DOHH2 (cell line): ENCODE measurements around the gene CHMP6.

Source experiments
- H3F3A ChIP-seq: fragments of 200-600 bp; sonication (generic), shearing (Covaris generic); 2 replicates; pipeline ENCODE4 v1.6.0; 2016; ENCODE audit warnings: antibody characterized with exemption, mild to moderate bottlenecking; ENCODE audit not compliant: control insufficient read depth, insufficient read depth
- H3K27ac ChIP-seq: fragments of 200-600 bp; sonication (generic); 2 replicates; pipeline ENCODE4 v1.5.1; 2014; ENCODE audit warnings: low read depth, mild to moderate bottlenecking, low read length, moderate library complexity
- H3K27me3 ChIP-seq: fragments of 200-600 bp; sonication (generic); 2 replicates; pipeline ENCODE4 v1.6.1; 2014; ENCODE audit warnings: mild to moderate bottlenecking, low read length, mixed read lengths; ENCODE audit not compliant: control insufficient read depth
- H3K36me3 ChIP-seq: fragments of 200-600 bp; sonication (generic); 2 replicates; pipeline ENCODE4 v1.6.1; 2014; ENCODE audit warnings: mild to moderate bottlenecking, low read length, moderate library complexity, mixed read lengths; ENCODE audit not compliant: control insufficient read depth
- H3K4me1 ChIP-seq: fragments of 200-600 bp; sonication (generic); 2 replicates; pipeline ENCODE4 v1.6.1; 2014; ENCODE audit warnings: mild to moderate bottlenecking, low read length, mixed read lengths; ENCODE audit not compliant: control insufficient read depth
- H3K4me2 ChIP-seq: fragments of 200-600 bp; sonication (generic); 2 replicates; pipeline ENCODE4 v1.6.0; 2014; ENCODE audit warnings: mild to moderate bottlenecking, low read length, moderate library complexity
- H3K4me3 ChIP-seq: fragments of 200-600 bp; sonication (generic); 2 replicates; pipeline ENCODE4 v1.5.1; 2014; ENCODE audit warnings: mild to moderate bottlenecking, low read length, mixed read lengths
- H3K79me2 ChIP-seq: fragments of 200-600 bp; sonication (generic); 2 replicates; pipeline ENCODE4 v1.6.1; 2014; ENCODE audit warnings: mild to moderate bottlenecking, low read length, mixed read lengths; ENCODE audit not compliant: control insufficient read depth
- H3K9me2 ChIP-seq: fragments of 200-600 bp; sonication (generic); replicated peaks from 2 replicates; pipeline ENCODE4 v1.6.1; 2014; ENCODE audit warnings: mild to moderate bottlenecking, low read length, mixed read lengths; ENCODE audit not compliant: control insufficient read depth
- H3K9me3 ChIP-seq: fragments of 200-600 bp; sonication (generic); 2 replicates; pipeline ENCODE4 v1.6.1; 2014; ENCODE audit warnings: antibody characterized with exemption, low read length, mixed read lengths; ENCODE audit not compliant: control insufficient read depth, insufficient read depth
- H4K20me1 ChIP-seq: fragments of 200-600 bp; sonication (generic); 2 replicates; pipeline ENCODE4 v1.6.0; 2014; ENCODE audit warnings: low read depth, mild to moderate bottlenecking, antibody characterized with exemption, low read length, moderate library complexity; ENCODE audit not compliant: control insufficient read depth, insufficient read depth
- EZH2phosphoT487 ChIP-seq: fragments of 200-600 bp; sonication (generic); IDR thresholded peaks from 2 replicates; pipeline ENCODE4 v1.6.1; 2017; ENCODE audit warnings: borderline replicate concordance, mild to moderate bottlenecking, antibody characterized with exemption, low read length, moderate library complexity, mixed read lengths
- TF ChIP-seq, protein P1 (sequence below): fragments of 200-600 bp; sonication (generic); IDR thresholded peaks from one replicate; pipeline ENCODE4 v1.5.1; 2014; ENCODE audit warnings: antibody characterized with exemption, mild to moderate bottlenecking, low read depth, low read length; ENCODE audit not compliant: poor library complexity, severe bottlenecking

The CHMP6 gene

DNA sequence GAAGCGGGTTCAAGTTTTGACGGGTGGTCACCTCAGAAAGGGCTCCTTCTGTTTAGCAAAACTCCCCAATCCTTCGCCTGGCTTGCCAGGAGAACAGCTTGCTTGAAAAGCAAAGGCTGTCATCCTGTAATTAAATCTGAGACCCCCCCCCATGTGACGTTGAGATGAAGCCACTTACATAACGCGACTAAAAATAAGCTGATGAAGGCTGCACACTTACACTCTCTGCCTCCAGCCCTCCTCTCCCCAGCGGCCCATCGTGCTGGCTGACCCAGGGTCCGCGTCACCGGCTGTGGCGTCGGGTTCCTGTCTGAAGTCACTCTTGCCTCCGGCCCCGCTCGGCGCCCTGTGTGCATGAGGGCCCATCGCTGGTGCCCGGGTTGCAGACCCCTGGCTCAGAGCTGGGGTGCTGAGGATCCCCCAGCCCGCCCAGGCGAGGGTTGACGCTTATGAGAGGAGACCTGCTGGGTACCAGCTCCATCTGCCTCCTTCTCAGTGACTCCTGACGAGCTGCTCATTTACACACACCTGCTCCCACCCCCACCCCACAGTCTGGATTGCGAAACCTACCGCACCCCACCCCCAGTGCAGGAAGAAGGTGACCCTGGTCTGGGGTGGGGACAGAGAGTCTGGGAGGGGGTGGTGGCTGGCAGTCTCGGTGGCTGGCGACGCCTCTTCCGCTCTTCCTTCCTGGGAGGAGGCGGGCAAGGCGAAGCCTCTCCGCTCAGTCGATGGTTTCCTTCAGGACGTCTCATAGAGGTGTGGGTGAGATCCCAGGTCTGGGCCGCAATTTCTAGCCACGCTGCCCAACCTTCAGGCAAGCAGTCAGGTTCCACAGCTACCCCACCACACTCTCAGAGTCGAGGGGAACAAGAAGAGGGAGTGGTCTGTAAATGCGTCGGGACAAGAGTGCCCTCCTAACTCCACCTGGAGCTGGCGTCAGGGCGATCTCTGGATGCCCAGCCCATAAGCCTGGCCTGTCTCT, 40.2 kb downstream of the CHMP6 start:
- H3F3A ChIP-seq = no peaks in the 10 kb centered on the region
- H3K79me2 ChIP-seq = no peaks in the 10 kb centered on the region
- no peaks in the 10 kb centered on the region for H3K9me2 ChIP-seq
- no peaks in the 10 kb centered on the region for H3K36me3 ChIP-seq
- no peak overlapping the region for H3K4me2 ChIP-seq
- no peaks in the 10 kb centered on the region for H3K9me3 ChIP-seq
- no peak overlapping the region for H3K27ac ChIP-seq
- H3K4me1 ChIP-seq = peaks cover 4% of the 10 kb centered on the region
- H3K4me3 ChIP-seq = no peak overlapping the region
- TF ChIP-seq, protein P1, sequence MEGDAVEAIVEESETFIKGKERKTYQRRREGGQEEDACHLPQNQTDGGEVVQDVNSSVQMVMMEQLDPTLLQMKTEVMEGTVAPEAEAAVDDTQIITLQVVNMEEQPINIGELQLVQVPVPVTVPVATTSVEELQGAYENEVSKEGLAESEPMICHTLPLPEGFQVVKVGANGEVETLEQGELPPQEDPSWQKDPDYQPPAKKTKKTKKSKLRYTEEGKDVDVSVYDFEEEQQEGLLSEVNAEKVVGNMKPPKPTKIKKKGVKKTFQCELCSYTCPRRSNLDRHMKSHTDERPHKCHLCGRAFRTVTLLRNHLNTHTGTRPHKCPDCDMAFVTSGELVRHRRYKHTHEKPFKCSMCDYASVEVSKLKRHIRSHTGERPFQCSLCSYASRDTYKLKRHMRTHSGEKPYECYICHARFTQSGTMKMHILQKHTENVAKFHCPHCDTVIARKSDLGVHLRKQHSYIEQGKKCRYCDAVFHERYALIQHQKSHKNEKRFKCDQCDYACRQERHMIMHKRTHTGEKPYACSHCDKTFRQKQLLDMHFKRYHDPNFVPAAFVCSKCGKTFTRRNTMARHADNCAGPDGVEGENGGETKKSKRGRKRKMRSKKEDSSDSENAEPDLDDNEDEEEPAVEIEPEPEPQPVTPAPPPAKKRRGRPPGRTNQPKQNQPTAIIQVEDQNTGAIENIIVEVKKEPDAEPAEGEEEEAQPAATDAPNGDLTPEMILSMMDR = no peak
- TF ChIP-seq EZH2phosphoT487 = no peak
- H4K20me1 ChIP-seq = no peaks in the 10 kb centered on the region
- peaks cover 22% of the 10 kb centered on the region for H3K27me3 ChIP-seq

DNA sequence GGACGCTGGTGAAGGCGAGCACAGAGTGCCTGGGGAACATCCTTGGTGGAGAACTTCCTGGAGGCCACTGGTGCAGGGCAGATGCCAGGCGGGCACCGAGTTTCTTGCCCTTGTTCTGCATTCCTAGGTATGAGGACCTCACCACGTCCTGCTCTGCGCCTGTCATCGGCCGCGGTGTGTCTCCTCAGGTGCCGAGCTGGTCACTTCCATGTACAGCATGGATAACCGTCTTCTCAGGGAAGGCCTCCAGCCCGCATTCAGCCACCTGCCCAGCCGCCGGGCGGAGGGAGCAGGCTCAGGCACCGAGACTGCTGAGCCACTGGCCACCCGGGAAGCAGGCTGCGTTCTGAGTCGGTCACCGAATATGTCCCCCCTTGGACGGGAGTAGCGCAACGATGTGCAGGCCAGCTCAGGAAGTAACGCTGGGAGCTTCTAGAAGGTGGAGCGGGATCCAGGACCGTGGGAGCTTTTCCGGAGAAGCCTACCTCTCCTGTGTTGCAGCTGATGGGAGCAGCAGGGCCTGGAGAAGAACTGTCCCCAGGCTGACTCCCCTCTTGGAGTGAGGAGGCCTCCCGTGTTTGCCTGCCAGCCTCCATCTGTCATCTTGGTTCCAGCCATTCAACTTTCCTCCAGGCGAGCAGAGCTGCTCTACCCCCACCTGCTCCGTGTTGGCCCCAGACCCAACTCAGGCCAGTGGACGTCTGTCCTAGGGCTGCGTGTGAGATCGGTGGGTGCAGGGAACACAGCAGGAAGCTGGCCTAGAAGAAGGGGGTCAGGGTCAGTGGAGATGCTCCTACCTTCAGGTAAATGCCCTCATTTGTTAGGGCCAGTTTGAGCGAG, 41.2 kb downstream of the CHMP6 start:
- no peaks in the 10 kb centered on the region for H3K36me3 ChIP-seq
- peaks cover 4% of the 10 kb centered on the region for H3K4me1 ChIP-seq
- no peak overlapping the region for H3K4me3 ChIP-seq
- TF ChIP-seq, protein P1 = no peak
- no peak for TF ChIP-seq EZH2phosphoT487
- H3K27ac ChIP-seq = no peak overlapping the region
- no peaks in the 10 kb centered on the region for H3K9me3 ChIP-seq
- H3K9me2 ChIP-seq = no peaks in the 10 kb centered on the region
- H3F3A ChIP-seq = no peaks in the 10 kb centered on the region
- no peaks in the 10 kb centered on the region for H3K79me2 ChIP-seq
- no peaks in the 10 kb centered on the region; the same call in 1 of the 2 replicates for H4K20me1 ChIP-seq
- peaks cover 22% of the 10 kb centered on the region for H3K27me3 ChIP-seq
- H3K4me2 ChIP-seq = no peak overlapping the region

DNA sequence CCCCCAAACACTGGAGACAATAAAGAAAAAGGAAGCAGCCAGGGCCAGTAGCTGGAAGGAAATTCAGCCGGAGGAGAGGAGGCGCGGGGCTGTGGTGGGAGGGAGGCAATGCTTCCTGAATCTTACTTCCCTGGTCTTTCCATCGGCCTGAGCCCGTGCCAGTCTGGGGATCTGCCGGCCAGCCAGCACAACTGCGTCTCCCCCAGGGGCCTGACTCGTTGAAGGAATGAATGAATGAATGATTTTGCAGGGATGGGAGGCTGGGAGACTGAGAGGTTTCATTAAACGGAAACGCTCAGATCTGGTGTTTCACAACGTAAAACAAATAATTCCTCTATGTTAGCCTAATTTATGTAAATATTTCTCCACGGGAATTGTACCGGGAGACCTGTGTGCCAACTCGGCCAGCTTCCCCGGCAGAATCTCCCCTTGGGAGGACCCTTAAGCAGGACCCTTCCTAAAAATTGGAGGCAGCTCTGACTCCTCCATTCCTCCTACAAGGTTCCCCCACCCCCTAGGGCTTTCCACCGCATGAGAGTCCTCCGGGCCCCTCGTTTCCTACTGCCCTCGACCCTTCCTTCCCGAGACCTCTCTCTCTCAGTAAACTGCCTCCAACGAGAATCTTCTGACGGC, 42.0 kb downstream of the CHMP6 start:
- H3K9me2 ChIP-seq = no peaks in the 10 kb centered on the region
- peaks cover 4% of the 10 kb centered on the region for H3K4me1 ChIP-seq
- no peaks in the 10 kb centered on the region for H3F3A ChIP-seq
- peak overlapping the region; percentile 55; the same call in 1 of the 2 replicates for H3K4me3 ChIP-seq
- no peaks in the 10 kb centered on the region; the same call in 1 of the 2 replicates for H4K20me1 ChIP-seq
- no peaks in the 10 kb centered on the region for H3K79me2 ChIP-seq
- no peak for TF ChIP-seq EZH2phosphoT487
- TF ChIP-seq, protein P1 = no peak
- no peak overlapping the region; the same call in 1 of the 2 replicates for H3K4me2 ChIP-seq
- H3K36me3 ChIP-seq = no peaks in the 10 kb centered on the region
- no peaks in the 10 kb centered on the region for H3K9me3 ChIP-seq
- H3K27me3 ChIP-seq = peaks cover 22% of the 10 kb centered on the region
- no peak overlapping the region for H3K27ac ChIP-seq
